NOMO-1 treated with dmso at 0.1 percent for 144 hours (cell line): ENCODE results near the gene GPR142.
A peak's percentile ranks its signal among the peaks of the same experiment; 100 is the strongest.

Experiments used
- DNase-seq: peaks from one replicate; lab custom pipeline; 2025; ENCODE audit not compliant: unreplicated experiment; lab: John Stamatoyannopoulos, UW

Gene GPR142

DNA sequence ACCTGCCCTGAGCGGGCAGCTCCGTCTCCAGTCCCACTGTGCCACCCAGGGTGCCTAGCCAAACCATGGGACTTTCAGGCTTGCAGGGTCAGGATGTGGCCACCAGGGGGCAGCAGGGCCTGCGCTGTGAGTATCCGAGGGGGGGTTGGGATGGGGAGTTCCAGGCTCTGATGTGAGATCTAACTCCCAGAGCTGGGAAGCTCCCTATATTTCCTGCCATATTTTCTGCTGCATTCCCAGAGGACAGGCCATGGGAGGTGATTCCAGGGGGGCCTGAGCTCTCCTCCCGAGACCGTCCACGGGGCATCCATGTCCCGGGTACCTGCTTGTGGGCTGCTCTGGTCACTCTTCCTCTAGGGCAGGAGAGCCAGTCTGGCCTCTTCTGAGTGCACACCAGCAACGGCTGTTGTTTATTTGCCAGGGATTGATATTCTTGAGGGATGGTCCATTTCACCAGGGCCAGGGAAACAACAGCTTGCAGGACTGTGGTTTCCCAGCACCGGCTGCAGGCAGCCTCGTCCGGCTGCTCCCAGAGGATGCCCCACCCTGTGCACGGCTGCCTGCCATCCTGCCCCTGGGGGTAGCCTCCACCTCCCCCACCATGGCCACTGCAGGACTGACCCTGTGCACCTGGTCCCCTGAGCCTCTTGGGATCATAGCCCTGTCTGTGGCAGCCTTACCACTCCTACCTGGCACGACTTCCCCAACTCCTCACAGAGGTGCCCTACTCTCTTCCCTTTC is 1.2 kb downstream of the GPR142 start:
- DNase-seq = no peak

DNA sequence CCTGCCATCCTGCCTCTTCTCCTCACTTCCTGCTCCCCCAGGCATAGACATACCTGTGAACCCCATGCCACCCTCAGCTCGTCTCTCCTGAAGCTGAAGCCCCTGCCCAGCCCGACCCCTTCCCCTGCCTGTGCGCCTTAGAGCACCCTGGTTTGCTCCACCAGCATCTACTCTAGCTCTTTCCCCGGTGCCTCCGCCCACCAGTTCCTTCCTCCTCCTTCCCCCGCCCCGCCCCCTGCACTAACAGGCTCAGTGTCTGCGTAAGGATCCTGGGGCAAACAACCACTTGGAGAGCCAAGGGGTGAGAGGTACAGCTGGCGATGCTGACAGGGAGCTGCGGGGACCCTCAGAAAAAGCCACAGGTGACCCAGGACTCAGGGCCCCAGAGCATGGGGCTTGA is 1.9 kb downstream of the GPR142 start:
- DNase-seq = peak; percentile 35

DNA sequence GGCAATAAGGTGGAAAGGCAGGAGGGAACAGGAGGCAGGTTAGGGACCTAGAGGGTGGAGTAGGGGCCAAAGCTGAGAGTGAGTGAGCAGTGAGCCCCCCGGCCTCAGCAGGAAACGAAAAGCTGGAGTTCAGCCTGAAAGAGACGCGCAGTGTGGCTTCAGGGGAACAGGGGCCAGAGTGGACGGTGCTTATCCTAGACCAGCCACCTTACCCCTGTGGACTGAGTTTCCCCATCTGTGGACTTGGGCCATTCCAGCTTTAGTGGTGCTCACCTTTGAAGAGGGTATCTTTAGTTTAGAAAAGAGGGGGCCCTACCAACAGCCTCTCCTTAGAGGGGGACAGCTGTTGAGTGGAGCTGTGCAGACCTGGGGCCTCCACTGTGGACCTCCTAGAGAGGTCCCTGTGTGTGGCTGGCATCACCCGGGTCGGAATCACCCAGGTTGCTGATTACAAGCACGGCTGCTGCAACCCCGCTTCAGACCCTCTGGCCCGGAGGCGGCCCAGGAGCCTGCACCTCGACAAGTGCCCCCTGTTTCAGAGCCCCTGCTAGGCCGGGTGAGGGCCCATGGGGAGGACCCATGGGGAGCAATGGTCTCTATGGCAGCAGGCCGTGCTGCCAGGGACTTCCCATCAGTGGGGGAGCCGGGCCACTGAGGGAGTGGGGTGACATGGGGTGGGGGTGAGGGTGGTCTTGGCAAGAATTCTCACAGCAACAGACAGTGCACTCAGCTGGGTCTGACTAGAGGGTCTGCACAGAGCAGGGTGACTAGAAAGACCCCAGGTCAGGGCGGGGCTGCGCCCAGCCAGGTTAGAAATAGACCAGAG is 2.6 kb downstream of the GPR142 start:
- DNase-seq = no peak

DNA sequence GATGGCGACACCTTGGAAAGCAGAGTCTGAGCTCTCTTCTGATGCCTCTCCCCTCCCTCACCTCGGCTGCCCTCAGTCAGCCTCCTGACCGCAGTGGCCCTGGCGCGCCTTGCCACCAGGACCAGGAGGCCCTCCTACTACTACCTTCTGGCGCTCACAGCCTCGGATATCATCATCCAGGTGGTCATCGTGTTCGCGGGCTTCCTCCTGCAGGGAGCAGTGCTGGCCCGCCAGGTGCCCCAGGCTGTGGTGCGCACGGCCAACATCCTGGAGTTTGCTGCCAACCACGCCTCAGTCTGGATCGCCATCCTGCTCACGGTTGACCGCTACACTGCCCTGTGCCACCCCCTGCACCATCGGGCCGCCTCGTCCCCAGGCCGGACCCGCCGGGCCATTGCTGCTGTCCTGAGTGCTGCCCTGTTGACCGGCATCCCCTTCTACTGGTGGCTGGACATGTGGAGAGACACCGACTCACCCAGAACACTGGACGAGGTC is 4.4 kb downstream of the GPR142 start:
- no peak for DNase-seq

DNA sequence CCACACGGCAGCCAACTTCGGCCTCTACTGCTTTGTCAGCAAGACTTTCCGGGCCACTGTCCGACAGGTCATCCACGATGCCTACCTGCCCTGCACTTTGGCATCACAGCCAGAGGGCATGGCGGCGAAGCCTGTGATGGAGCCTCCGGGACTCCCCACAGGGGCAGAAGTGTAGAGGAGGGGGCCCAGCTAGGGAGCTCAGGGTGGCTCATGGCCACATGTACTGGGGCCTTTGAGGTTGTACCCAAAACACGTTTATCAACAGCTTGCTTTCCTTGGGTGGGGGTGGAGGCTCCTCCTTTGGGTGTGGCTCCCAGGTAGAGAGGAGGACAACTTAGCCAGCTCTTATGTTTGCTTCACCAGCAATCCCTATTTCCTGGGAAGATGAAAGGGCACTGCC is 5.1 kb downstream of the GPR142 start:
- no peak for DNase-seq

DNA sequence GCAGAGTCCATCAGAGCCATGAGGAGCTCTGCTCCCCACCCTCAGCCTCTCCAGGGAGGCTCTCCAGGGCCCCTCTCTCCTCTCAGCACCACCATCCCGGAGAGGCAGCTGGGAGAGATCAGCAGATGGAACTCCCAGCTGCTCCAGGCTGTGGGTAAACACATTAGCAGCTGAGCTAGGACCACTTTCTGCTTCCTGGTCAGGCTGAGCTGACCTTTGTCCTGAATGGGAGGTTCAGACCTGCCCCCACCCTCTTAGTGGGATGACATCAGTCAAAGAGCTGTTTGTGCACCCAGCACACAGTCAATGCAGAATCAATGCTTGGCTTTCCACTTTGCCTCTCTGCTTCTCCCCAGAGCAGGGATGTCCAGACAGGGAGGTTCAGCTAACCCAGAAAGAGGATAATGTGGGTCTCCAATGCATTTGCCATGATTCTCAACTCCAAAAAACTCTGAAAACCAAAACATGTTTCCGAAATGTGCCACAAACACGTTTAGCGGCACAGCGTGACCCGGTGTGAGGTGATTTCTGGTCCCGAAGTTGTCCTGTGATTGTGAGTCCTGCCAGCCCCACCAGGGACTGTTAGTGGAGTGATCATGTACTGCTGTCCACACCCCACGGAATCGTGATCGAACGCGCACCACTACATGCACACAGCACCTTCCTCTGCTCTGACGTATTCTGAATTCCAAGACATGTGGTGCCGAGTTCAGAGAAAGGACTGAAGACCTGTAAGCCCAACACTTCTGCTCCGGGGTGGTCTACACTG is 6.7 kb downstream of the GPR142 start:
- DNase-seq = no peak

DNA sequence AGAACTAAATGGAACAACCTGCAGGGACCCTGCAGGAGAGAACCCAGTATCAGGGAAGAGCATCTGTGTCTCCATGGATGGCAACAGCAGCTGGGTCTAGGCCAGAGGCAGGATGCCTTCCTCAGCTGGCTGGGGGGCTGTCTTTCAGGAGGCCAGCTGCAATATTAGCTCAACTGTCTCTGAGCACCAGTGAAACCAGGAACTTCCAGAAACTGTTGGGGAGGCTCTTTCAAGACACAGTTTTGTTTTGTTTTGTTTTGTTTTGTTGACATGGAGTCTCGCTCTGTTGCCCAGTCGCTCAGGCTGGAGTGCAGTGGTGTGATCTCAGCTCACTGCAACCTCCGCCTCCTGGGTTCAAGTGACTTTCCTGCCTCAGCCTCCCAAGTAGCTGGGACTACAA is 7.6 kb downstream of the GPR142 start:
- no peak for DNase-seq

DNA sequence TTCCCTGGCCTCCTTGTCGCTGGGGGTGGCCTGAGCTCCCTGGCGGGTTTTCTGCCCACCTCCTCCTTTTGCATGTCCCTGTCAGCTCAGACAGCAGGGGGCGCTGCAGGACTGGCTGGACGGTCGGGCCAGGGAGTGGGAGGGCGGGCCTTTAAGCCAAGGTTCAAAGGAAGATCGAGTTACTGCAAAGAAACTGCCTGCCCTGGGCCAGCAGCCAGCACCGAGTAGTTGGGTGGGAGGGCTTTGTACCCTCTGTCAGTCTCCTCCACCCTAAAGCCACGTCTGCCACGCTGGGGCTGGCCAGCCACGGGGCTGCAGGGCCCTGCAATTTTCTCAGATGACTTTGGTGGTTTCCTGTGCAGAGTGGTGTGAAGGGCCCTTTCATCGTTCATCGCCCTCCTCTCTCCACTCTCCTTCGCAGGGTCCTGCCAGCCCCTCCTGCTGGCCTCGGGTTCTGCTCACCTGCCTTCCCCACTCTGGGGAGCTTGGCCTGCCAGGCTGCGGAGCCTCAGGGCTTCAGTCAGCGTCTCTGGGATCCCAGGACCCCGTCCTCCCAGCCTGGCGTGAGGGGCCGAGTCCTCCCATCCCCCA is 12.3 kb downstream of the GPR142 start:
- DNase-seq = peak; percentile 58

DNA sequence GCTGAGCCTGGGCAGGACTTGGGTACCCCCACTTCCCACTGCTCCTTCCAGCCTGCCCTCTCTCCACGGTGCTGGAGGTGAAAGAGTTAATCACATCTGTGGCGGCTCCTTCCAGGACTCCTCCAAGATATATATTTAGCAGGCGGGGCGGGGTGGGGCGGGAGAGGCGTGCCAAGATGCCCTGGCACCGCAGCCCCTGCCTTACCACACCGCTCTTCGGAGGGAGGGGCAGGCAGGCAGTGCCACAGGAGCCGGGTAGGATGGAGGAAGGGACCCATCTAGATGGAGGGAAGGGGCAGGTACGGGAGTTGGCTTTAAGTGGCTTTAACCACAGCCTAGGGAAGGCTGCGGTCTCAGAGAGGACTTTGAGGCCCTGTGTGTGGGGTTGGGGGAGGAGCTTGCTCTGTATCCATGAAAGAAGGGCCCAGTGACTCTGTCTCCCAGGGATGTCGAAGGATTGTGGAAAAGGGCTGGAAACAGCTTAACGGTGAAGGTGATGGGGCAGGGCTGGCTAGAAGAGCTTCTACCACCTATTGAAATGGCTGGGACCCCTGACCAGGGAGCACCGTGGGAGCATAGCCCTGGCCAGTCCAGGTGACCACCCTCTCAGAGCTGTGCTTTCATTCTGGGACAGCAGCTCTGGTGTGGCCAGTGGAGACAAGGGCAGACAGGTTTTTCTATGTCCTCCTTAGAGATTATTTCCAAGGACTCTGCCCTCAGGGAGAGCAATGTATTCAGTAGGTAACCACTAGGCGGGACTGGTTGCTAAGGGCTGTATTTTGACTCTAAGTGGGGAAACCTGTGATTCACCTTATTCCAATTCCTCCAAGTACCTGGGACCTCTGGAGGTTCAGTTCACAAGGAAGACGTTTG is 13.0 kb downstream of the GPR142 start:
- no peak for DNase-seq

DNA sequence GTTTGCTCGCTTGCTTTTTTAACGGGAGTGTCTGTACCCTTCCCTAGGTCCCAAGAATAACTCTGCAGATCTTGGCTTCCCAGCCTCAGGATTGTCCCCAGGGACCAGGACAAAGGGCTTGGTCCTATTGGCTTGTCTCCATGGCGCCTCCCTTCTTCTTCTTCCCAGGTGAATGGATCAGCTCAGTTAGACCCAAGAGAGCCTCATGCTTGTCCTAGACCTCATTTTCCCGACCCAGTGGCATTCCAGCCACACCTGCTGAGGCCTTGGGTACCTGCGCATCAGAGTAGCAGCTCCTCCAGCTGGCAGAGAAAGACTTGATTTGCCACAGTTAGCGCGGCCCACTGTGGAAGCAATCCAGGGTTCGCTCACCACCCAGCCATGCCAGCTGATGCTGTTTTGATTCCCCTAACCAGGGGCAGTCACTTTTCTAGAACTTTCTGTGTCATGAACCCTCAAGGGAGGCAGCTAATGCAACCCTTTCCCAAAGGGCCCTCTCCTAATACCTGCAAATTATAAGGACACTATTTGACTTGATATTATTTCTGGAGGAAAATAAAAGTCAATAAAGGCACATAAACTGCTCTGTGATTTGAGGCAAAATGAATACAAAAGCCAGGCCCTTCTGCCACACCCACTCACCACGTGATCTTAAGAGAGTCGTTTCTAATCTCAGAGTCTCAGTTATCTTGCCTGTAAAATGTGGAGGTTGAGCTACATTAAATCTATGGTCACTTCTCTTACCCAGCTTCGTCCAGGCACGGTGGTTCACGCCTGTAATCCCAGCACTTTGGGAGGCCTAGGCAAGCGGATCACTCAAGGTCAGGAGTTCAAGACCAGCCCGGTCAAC is 13.9 kb downstream of the GPR142 start:
- DNase-seq = no peak

DNA sequence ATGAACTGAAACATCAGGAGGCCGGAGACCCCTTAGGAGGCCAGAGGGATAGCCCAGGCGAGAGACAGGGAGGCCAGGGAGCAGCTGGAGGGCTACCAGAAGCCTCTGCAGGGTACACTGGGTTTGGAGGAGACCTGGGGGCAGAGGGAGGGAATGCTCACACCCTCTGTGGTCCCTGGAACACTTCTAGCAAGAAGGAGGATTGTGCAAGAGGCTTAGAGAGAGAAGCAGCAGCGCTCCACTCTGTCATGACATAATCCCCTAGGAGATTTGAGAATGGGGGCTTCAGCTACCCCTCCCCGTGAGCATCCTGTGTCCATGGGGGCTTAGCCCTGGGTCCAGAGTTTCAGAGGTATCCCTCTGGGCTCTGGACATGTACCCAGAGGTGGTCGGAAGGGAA is 15.8 kb downstream of the GPR142 start:
- no peak for DNase-seq

DNA sequence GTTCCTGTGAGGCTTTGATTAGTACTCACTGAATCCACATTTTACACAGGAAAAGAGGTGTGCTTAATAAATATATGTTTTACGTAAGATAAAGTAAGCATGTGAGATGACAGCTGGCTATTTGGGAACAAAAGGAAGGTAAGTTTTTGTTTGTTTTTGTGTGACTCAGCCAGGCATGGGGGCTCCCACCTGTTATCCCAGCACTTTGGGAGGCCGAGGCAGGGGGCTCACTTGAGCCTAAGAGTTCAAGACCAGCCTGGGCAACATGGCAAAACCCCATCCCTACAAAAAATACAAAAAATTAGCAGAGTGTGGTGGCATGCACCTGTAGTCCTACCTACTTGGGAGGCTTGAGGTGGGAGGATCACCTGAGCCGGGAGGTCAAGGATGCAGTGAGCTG is 17.9 kb downstream of the GPR142 start:
- no peak for DNase-seq

DNA sequence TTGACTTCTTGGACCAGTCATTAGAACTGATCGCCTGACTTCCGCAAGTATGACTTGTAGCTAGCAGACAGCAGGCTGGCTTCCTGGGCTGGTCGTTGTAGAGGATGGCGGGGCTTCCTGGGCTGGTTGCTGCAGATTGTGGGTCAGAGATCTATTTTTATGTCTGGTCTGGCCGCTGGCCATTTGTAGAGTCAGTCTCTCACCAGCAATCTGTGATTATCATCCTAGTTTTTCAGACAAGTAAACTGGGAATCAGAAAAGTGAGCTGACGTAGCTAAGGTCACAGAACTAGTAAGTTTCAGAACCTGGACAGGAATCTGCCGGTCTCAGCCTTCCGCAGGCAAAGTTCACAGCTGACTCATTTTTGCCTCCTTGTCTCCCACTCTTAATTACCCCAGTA is 19.1 kb downstream of the GPR142 start:
- no peak for DNase-seq

DNA sequence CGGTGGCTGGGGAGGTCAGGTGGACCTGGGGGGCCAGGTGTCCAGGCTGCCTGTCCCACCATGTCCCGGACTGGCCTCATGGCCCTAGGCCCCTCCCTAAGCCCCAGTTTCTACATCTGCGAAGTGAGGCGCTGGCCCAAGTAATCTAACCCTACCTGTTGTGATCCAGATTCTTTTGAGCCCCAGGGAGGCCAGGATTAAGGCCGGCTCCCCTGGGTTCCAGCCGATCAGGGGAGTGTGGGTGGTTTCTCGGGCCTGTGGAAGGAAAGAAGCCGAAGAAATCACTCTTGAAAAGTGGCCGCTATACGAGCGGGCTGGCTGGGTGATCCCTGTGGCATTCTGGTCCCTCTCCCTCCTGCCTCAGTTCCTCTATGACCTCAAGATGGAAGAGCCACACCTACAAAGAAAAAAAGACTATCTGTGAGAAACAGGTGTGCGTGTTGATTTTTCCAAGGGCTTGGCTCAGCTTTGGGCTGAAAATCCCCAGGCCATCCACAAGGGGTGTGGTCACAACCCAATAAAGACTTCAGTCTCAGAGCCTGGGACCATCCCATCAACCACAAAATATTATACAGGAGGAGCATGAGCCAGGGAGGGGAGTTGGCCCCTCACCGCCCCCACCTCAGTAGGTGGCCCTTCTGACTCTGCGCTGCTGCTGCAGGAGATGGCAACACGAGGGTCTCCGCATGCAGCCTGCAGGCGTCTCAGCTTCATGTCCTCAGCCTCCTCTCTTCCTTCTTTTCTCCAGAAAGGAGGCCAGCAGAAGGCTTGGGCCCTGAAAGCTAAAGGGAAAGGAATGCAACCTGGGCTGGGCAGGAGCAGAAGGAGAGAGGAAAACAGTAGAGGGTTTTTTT is 20.3 kb downstream of the GPR142 start:
- no peak for DNase-seq

DNA sequence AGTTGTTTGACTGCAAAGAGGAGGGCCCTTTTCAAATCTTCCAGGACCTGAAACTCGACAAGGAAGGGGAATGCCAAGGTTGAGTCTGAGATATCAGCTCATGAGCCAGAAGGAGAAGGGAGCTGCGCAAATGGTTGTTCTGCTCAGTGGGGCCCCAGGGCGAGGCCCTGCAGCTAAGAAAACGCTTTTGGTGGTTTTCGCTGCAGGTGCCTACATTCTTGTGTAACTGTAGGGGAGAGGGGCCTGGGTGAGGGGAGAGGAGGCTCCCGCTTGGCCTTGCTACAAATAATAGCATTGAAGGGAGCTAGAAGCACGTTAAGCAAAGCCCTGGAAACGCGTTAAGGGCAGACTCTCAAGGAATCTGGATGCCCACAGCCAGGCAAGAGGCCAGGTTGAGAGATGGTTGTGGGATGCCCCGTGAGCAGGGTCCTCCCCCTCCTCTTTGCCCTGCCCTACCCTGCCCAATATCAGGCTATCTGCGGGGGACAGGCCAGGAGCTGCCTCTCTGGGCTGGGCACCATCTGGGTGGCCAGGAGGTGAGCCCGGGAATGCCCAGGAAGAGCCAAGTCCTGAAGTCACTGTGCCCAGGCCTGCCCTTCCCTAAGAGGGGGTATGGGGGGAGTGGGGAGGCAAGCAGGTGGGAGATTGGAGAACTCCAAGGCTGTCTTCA is 21.9 kb downstream of the GPR142 start:
- no peak for DNase-seq

DNA sequence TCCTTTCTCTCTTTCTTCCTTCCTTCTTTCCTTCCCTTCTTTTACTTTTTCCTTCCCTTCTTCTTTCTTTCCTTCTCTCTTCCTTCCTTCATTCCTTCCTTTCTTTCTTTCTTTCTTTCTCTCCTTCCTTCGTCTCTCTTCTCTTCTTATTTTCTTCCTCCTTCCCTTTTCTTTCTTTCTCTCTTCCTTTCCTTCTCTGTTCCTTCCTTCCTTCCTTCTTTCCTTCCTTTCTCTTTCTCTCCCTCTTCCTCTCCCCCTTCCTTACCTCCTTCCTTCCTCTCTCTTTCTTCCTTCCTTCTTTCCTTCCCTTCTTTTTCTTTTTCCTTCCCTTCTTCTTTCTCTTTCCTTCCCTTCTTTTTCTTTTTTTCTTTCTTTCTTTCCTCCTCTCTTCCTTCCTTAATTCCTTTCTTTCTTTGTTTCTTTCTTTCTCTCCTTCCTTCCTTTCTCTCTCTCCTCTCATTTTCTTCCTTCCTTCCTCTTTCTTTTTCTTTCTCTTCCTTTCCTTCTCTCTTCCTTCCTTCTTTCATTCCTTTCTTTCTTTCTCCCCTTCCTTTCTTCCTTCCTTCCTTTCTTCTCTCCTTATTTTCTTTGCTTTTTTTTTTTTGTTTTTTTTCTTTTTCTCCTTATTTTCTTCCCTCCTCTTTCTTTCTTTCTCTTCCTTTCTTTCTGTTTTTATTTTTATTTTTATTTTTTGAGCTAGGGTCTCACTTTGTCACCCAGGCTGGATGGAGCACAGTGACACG is 22.8 kb downstream of the GPR142 start:
- no peak for DNase-seq
